Measurements from ENCODE around the gene GPHA2.

- TF ChIP-seq EZH2 (IDR thresholded peaks at IDR 0.05) (no peak), POLR2AphosphoS5 (IDR thresholded peaks at IDR 0.05; ENCODE audit: borderline replicate concordance, low read depth, low read length) (no peak), FOXP2 (optimal IDR thresholded peaks at IDR 0.05; ENCODE audit: control extremely low read depth, extremely low read length, insufficient read depth) (no peak)
Measured at GRCh38 chr11:64926689-64927088, 9.0 kb downstream of the GPHA2 start.
